Caki2 (cell line): ENCODE data around the gene EEFSEC. TPM values are rescaled to one million over a fixed set of nuclear protein-coding genes. Genes with fewer than 3 reads are reported as not detected.

Source experiments
- DNase-seq: peaks from one replicate; pipeline ENCODE4 v3.0.0-alpha.2; 2015; ENCODE audit warnings: low read depth
- in situ Hi-C: cut with HindIII; loops from 2 replicates; pipeline ENCODE4 v1.10.0; 2016; ENCODE audit warnings: low sequenced_read_pairs, low pct_unique_long_range_greater_than_20kb, mixed read lengths
- total RNA-seq: library from RNA; depleted of rRNA; stranded (reverse); fragments of >200 nt; shearing (Covaris generic); gene quantifications from 2 replicates; pipeline ENCODE4 v1.2.3, GENCODE V29; 2014; ENCODE audit warnings: low replicate concordance

The EEFSEC gene
- total RNA-seq, 1 experiment from 2014 or later: 10.3 TPM

GRCh38 chr3:128254066-128254590 is 100.8 kb downstream of the EEFSEC start:
- in situ Hi-C loops: no loop called here
- DNase-seq: no peak

GRCh38 chr3:128254967-128255366 is 101.7 kb downstream of the EEFSEC start:
- DNase-seq: no peak
- in situ Hi-C loops: no loop called here

GRCh38 chr3:128256131-128256530 is 102.8 kb downstream of the EEFSEC start:
- no peak for DNase-seq
- in situ Hi-C loops: no loop called here

- in situ Hi-C loops: no loop called here
- no peak for DNase-seq
Observed at GRCh38 chr3:128257632-128258031, 104.4 kb downstream of the EEFSEC start.

GRCh38 chr3:128260275-128260674 is 107.0 kb downstream of the EEFSEC start:
- DNase-seq: no peak
- in situ Hi-C loops: no loop called here

GRCh38 chr3:128262457-128262856 is 109.2 kb downstream of the EEFSEC start:
- DNase-seq: no peak
- in situ Hi-C loops: no loop called here

- no peak for DNase-seq
- in situ Hi-C loops: no loop called here
Observed at GRCh38 chr3:128263118-128263517, 109.8 kb downstream of the EEFSEC start.

GRCh38 chr3:128263946-128264345 is 110.7 kb downstream of the EEFSEC start:
- in situ Hi-C loops: no loop called here
- DNase-seq: no peak

GRCh38 chr3:128266453-128266852 is 113.2 kb downstream of the EEFSEC start:
- DNase-seq: no peak
- in situ Hi-C loops: no loop called here

GRCh38 chr3:128267541-128267940 is 114.3 kb downstream of the EEFSEC start:
- in situ Hi-C loops: no loop called here
- DNase-seq: no peak

GRCh38 chr3:128269006-128269775 is 115.9 kb downstream of the EEFSEC start:
- DNase-seq: no peak
- in situ Hi-C loops: no loop called here

- no peak for DNase-seq
- in situ Hi-C loops: no loop called here
Observed at GRCh38 chr3:128269796-128270195, 116.5 kb downstream of the EEFSEC start.

- in situ Hi-C loops: no loop called here
- DNase-seq: no peak
Observed at GRCh38 chr3:128270559-128271492, 117.5 kb downstream of the EEFSEC start.

GRCh38 chr3:128271536-128272332 is 118.5 kb downstream of the EEFSEC start:
- in situ Hi-C loops: no loop called here
- no peak for DNase-seq

GRCh38 chr3:128273109-128273840 is 120.0 kb downstream of the EEFSEC start:
- in situ Hi-C loops: no loop called here
- no peak for DNase-seq

GRCh38 chr3:128273841-128274573 is 120.7 kb downstream of the EEFSEC start:
- in situ Hi-C loops: no loop called here
- DNase-seq: no peak

GRCh38 chr3:128274837-128275236 is 121.6 kb downstream of the EEFSEC start:
- DNase-seq: peak; percentile 16
- in situ Hi-C loops: no loop called here
